ENCODE data around the gene MAPK8IP2. TPM values are rescaled to one million over a fixed set of nuclear protein-coding genes. Genes with fewer than 3 reads are reported as not detected.

The MAPK8IP2 gene
- total RNA-seq, 1 experiment from 2014 or later, result 6.4 TPM

GRCh38 chr22:50578776-50579310 is 21.8 kb upstream of the MAPK8IP2 start:
- TF ChIP-seq JUND (IDR thresholded peaks at IDR 0.05) (no peak), ZNF274 (IDR thresholded peaks at IDR 0.05; ENCODE audit: low read depth, low read length) (no peak)
- TF ChIP-seq, protein P1, sequence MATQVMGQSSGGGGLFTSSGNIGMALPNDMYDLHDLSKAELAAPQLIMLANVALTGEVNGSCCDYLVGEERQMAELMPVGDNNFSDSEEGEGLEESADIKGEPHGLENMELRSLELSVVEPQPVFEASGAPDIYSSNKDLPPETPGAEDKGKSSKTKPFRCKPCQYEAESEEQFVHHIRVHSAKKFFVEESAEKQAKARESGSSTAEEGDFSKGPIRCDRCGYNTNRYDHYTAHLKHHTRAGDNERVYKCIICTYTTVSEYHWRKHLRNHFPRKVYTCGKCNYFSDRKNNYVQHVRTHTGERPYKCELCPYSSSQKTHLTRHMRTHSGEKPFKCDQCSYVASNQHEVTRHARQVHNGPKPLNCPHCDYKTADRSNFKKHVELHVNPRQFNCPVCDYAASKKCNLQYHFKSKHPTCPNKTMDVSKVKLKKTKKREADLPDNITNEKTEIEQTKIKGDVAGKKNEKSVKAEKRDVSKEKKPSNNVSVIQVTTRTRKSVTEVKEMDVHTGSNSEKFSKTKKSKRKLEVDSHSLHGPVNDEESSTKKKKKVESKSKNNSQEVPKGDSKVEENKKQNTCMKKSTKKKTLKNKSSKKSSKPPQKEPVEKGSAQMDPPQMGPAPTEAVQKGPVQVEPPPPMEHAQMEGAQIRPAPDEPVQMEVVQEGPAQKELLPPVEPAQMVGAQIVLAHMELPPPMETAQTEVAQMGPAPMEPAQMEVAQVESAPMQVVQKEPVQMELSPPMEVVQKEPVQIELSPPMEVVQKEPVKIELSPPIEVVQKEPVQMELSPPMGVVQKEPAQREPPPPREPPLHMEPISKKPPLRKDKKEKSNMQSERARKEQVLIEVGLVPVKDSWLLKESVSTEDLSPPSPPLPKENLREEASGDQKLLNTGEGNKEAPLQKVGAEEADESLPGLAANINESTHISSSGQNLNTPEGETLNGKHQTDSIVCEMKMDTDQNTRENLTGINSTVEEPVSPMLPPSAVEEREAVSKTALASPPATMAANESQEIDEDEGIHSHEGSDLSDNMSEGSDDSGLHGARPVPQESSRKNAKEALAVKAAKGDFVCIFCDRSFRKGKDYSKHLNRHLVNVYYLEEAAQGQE (IDR thresholded peaks at IDR 0.05; ENCODE audit: low read depth), result no peak
- Histone ChIP-seq H3K79me2 (ENCODE audit: insufficient read depth, low read length) (peaks cover 16% of the 10 kb centered on the region; the same call in 1 of the 2 replicates), H4K20me1 (ENCODE audit: insufficient read depth) (no peaks in the 10 kb centered on the region), H3K9me3 (ENCODE audit: control insufficient read depth in 1 of 2, insufficient read depth in 1 of 2, low read depth in 1 of 2, low read length in 2 of 2) (no peaks in the 10 kb centered on the region), H3K4me1 (ENCODE audit: control insufficient read depth in 1 of 2, insufficient read depth in 2 of 2, low read length in 2 of 2) (peaks cover 5 to 18% of the 10 kb centered on the region in 2 experiments), H3K9me2 (ENCODE audit: insufficient read depth) (no peaks in the 10 kb centered on the region), H3K4me3 (replicated peaks in 1 of 2; ENCODE audit: low read depth in 1 of 2, low read length in 2 of 2) (no peak overlapping the region), H3K4me2 (ENCODE audit: low read length) (no peak overlapping the region), H3K27me3 (ENCODE audit: insufficient read depth, low read length) (no peaks in the 10 kb centered on the region), H3K27ac (ENCODE audit: low read depth, low read length) (no peak overlapping the region), H3K9ac (ENCODE audit: low read length) (no peak overlapping the region), H2AFZ (ENCODE audit: low read depth, low read length, poor library complexity, severe bottlenecking) (no peak overlapping the region), H3K36me3 (ENCODE audit: control insufficient read depth in 1 of 2, insufficient read depth in 2 of 2, low read length in 2 of 2) (no peaks in the 10 kb centered on the region; a peak in 2 of 4 replicates)
- DNase-seq (ENCODE audit: low read depth, low spot score) (no peak), ATAC-seq (no peak)
- CTCF ChIA-PET, result no interaction called here
- POLR2A ChIA-PET, result no interaction called here
- RAD21 ChIA-PET (ENCODE audit: low non-redundant PET in 1 of 2, low total read pairs in 2 of 2, uncharacterized antibody in 2 of 2, unreplicated experiment in 2 of 2), result no interaction called here
- intact Hi-C loops (cut with micrococcal nuclease), result no loop called here
- no TSS peak for BruUV-seq (replicated peaks)

DNA sequence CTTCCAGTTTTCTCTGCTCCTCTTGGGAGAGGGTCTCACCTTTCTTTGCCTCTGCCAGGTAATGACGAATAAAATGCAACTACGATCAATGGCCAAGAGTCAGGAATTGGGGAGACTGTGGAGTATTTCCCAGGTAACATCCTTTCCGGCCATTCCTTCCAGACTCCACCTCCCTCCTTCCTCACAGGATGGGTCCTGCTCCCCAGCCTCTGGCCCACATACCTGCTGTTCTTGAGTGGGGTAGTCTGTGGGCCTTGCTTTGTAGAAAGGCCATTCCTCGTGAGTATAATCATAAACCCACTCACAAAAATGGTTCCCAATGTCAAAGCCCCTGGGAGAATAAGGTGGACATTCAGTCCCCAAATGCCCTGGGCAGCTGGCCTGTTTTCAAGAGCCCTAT is 20.8 kb upstream of the MAPK8IP2 start:
- no TSS peak for BruUV-seq (replicated peaks)
- TF ChIP-seq POLR2A (IDR thresholded peaks at IDR 0.05; ENCODE audit: borderline replicate concordance, extremely low read depth, insufficient read depth, insufficient read length), result no peak
- Histone ChIP-seq H3K9ac (ENCODE audit: low read length) (no peak overlapping the region), H3K27me3 (ENCODE audit: insufficient read depth, low read length) (no peaks in the 10 kb centered on the region), H3K4me3 (replicated peaks in 1 of 2; ENCODE audit: low read depth in 1 of 2, low read length in 2 of 2) (no peak overlapping the region), H3K9me2 (ENCODE audit: insufficient read depth) (no peaks in the 10 kb centered on the region), H3K27ac (ENCODE audit: low read depth, low read length) (no peak overlapping the region), H3K9me3 (ENCODE audit: control insufficient read depth in 1 of 2, insufficient read depth in 1 of 2, low read depth in 1 of 2, low read length in 2 of 2) (no peaks in the 10 kb centered on the region), H3K4me2 (ENCODE audit: low read length) (no peak overlapping the region), H2AFZ (ENCODE audit: low read depth, low read length, poor library complexity, severe bottlenecking) (no peak overlapping the region), H3K4me1 (ENCODE audit: control insufficient read depth in 1 of 2, insufficient read depth in 2 of 2, low read length in 2 of 2) (peaks cover 5 to 27% of the 10 kb centered on the region in 2 experiments), H4K20me1 (ENCODE audit: insufficient read depth) (no peaks in the 10 kb centered on the region), H3K79me2 (ENCODE audit: insufficient read depth, low read length) (peaks cover 17% of the 10 kb centered on the region; the same call in 1 of the 2 replicates), H3K36me3 (ENCODE audit: control insufficient read depth in 1 of 2, insufficient read depth in 2 of 2, low read length in 2 of 2) (no peaks in the 10 kb centered on the region; a peak in 1 of 4 replicates)
- ATAC-seq (no peak), DNase-seq (ENCODE audit: low read depth, low spot score) (no peak)
- ChIA-PET POLR2A (no interaction called here), CTCF (no interaction called here), RAD21 (ENCODE audit: low non-redundant PET in 1 of 2, low total read pairs in 2 of 2, uncharacterized antibody in 2 of 2, unreplicated experiment in 2 of 2) (no interaction called here)
- intact Hi-C loops (cut with micrococcal nuclease), result no loop called here
